HG03064 (cell line): ENCODE results near the gene AAMP.
A peak's percentile ranks its signal among the peaks of the same experiment; 100 is the strongest.
"Not testable (repeated sequence)": the region's sequence is repeated elsewhere in the genome, so short reads cannot be mapped to it uniquely, and the experiment has no call there.

ENCODE experiments used
- ATAC-seq: cut with Tn5 transposase; IDR thresholded peaks from one replicate; pipeline ENCODE4 v1.9.1; 2021; ENCODE audit warnings: low read depth; ENCODE audit not compliant: unreplicated experiment

Gene AAMP, protein sequence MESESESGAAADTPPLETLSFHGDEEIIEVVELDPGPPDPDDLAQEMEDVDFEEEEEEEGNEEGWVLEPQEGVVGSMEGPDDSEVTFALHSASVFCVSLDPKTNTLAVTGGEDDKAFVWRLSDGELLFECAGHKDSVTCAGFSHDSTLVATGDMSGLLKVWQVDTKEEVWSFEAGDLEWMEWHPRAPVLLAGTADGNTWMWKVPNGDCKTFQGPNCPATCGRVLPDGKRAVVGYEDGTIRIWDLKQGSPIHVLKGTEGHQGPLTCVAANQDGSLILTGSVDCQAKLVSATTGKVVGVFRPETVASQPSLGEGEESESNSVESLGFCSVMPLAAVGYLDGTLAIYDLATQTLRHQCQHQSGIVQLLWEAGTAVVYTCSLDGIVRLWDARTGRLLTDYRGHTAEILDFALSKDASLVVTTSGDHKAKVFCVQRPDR

GRCh38 chr2:218269900-218270720 is at the start of gene AAMP, which contains the start of gene PNKD:
AAMP (minus strand) TSS chr2:218270137; CDS start chr2:218270086, 51 bp downstream.
PNKD (plus strand) TSS chr2:218270519; CDS start chr2:218270536, 17 bp downstream.
- ATAC-seq: peak; percentile 85

GRCh38 chr2:218318241-218318640 is 48.3 kb upstream of the AAMP start:
- no peak for ATAC-seq

GRCh38 chr2:218317835-218318234 is 47.9 kb upstream of the AAMP start:
- ATAC-seq: no peak

GRCh38 chr2:218317303-218317630 is 47.3 kb upstream of the AAMP start:
- ATAC-seq: no peak

DNA sequence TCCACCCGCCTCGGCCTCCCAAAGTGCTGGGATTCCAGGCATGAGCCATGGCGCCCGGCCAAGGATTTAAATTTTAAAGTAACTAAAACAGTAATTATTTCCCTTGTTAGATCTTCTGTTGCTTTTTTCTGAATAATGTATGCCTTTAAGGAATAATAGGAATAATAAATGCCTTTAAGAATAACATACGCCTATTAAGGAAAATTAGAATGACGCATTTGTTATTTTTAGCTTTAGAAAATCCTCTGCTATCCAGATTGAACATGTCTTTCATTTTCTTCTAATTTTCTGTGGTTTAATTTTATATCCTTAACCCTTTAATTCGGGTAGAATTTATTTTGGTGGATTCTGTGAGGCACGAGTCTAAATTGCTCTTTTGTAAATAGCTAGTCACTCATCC is 45.5 kb upstream of the AAMP start:
- no peak for ATAC-seq

- ATAC-seq: not testable (repeated sequence)
Observed at GRCh38 chr2:218314764-218315163, 44.8 kb upstream of the AAMP start.

DNA sequence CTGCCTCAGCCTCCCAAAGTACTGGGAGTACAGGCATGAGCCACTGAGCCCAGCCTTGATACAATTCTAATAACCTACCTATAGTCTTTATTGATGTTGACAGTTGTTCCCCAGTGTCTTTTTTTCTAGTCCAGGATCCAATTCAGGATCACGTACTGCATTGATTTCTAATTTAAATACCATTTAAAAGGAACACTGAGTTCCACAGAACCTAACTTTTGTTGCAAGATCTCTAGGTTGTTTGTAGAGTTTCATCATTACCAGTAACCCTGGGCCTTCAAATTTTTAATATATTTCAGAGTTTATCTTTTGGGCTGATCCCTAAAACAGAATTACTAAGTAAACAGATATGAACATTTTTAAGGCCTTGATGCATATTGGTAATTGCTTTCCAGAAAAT is 43.4 kb upstream of the AAMP start:
- ATAC-seq: no peak

- ATAC-seq: no peak
Observed at GRCh38 chr2:218312267-218312756, 42.4 kb upstream of the AAMP start.

GRCh38 chr2:218311541-218312266 is 41.8 kb upstream of the AAMP start:
- ATAC-seq: not testable (repeated sequence)

GRCh38 chr2:218310853-218311540 is 41.1 kb upstream of the AAMP start:
- no peak for ATAC-seq

- no peak for ATAC-seq
Observed at GRCh38 chr2:218307415-218308090, 37.6 kb upstream of the AAMP start.

DNA sequence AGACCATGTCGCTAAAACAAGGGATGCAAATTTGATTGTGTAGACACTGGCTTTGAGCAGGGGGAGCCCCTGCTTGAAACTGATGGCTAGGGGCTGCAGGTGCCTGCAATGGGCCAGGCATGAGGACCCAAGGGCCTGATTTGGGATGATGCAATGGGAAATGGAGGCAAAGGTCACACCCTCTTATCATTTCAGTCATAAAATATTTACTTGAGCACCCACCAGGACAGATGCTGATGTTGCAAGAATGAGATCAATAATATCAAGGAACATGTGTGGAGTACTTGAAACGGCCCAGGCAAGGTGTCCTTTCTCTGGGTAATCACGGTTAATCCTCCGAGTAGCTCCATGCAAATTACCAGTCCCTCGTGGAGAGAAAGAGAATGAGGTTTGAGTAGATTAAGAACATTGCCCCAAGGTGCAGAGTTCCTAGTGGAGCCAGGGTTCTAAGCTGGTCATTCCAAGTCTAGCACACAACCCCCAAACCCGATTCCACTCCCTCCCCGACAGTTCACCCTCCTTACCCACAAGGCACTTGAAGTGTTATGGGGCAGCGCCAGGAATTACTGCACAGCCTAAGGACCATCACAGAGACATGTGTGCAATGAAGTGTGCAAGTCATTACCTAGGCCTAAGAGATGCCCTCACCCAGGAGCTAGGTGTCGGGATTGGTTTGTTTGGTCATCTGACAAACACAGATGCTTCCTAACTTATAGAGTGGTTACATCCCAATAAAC is 36.4 kb upstream of the AAMP start:
- ATAC-seq: no peak

DNA sequence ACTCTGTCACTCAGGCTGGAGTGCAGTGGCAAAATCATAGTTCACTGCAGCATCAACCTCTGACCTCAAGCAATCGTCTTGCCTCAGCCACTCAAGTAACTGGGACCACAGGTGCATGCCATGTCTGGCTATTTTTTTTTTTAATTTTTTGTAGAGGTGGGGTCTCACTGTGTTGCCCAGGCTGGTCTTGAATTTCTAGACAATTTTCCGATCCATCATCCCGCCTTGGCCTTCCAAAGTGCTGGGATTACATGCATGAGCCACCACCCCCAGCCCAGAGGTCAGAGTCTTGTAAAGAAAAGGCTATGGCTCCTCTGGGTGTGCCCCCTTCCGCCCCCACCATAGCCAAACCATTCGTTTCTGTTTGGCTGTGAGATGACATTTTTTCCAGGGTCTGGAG is 35.4 kb upstream of the AAMP start:
- ATAC-seq: no peak

- peak; percentile 82 for ATAC-seq
Observed at GRCh38 chr2:218301176-218301819, 31.4 kb upstream of the AAMP start.

DNA sequence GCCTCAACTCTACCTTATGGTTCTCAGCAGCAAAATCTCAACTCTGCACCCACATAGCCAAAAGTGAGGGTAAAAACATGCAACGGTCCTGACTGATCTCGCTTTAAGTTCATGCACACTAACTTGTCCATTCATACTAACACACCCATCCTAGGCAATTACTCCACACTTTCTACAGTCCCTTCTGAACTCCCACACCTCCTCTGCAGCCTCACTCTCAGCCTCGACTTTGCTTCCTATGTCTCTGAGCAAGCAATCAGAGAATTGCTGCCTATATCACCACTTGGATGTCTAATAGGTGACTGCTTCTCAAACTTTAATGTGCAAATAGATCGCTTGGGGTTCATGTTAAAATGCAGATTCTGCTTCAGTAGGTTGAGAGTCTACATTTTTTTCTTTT is 30.2 kb upstream of the AAMP start:
- no peak for ATAC-seq

GRCh38 chr2:218298314-218298875 is 28.5 kb upstream of the AAMP start:
- ATAC-seq: no peak

- ATAC-seq: no peak
Observed at GRCh38 chr2:218296847-218297246, 26.9 kb upstream of the AAMP start.

DNA sequence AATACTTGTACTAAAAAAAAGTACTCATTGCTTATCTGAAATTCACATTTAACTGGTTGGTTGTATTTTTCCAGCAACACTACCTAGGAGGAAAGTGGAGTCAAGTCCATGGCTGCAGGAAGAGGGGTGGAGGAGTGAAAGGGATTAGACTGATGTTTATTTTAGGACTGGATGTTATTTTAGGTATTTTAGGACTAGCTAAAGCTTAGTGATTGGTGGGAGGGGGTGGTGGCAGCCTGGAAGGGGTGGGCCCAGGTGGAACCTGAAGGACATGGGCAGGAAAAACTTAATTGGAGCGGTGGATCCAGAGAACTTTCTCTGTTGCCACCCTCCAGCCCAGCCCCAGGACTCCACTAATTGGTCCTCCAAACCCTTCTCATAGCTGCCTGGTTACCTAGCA is 26.3 kb upstream of the AAMP start:
- ATAC-seq: no peak
